ENCODE measurements around the gene TEX261.

TEX261 gene

GRCh38 chr2:70981866-70982810, 12.5 kb downstream of the TEX261 start:
- no peak for DNase-seq (ENCODE audit: low spot score)

GRCh38 chr2:70981421-70981820, 13.3 kb downstream of the TEX261 start:
- no peak for DNase-seq (ENCODE audit: low spot score)

- no peak for DNase-seq (ENCODE audit: low spot score)
Observed at GRCh38 chr2:70979626-70980025, 15.0 kb downstream of the TEX261 start.

- no peak for DNase-seq (ENCODE audit: low spot score)
Observed at GRCh38 chr2:70979180-70979488, 15.5 kb downstream of the TEX261 start.

GRCh38 chr2:70978341-70979179, 16.1 kb downstream of the TEX261 start, which contains the start of gene ANKRD53:
Gene ANKRD53, plus strand, starts transcription at chr2:70978630. Its CDS starts 16 bp downstream, at chr2:70978646.
- no peak for DNase-seq (ENCODE audit: low spot score)

GRCh38 chr2:70977605-70978205, 17.0 kb downstream of the TEX261 start:
- no peak for DNase-seq (ENCODE audit: low spot score)

GRCh38 chr2:70975237-70975636, 19.4 kb downstream of the TEX261 start:
- no peak for DNase-seq (ENCODE audit: low spot score)

GRCh38 chr2:70974592-70974991, 20.1 kb downstream of the TEX261 start:
- no peak for DNase-seq (ENCODE audit: low spot score)

GRCh38 chr2:70967189-70967588, 27.5 kb downstream of the TEX261 start:
- no peak for DNase-seq (ENCODE audit: low spot score)

GRCh38 chr2:70966681-70967080, 28.0 kb downstream of the TEX261 start:
- no peak for DNase-seq (ENCODE audit: low spot score)

GRCh38 chr2:70965506-70965905, 29.2 kb downstream of the TEX261 start:
- DNase-seq (ENCODE audit: low spot score) = no peak

- peak; percentile 55 for DNase-seq (ENCODE audit: low spot score)
Observed at GRCh38 chr2:70964596-70965386, 29.9 kb downstream of the TEX261 start.

GRCh38 chr2:70964133-70964532, 30.5 kb downstream of the TEX261 start:
- DNase-seq (ENCODE audit: low spot score) = no peak

- DNase-seq (ENCODE audit: low spot score) = no peak
Observed at GRCh38 chr2:70962885-70963878, 31.5 kb downstream of the TEX261 start.

- DNase-seq (ENCODE audit: low spot score) = no peak
Observed at GRCh38 chr2:70962211-70962884, 32.3 kb downstream of the TEX261 start.

- no peak for DNase-seq (ENCODE audit: low spot score)
Observed at GRCh38 chr2:70961648-70961994, 33.1 kb downstream of the TEX261 start.

GRCh38 chr2:70960833-70961647, 33.6 kb downstream of the TEX261 start:
- DNase-seq (ENCODE audit: low spot score) = no peak

GRCh38 chr2:70959851-70960832, 34.5 kb downstream of the TEX261 start:
- no peak for DNase-seq (ENCODE audit: low spot score)
